Right atrium auricular region (tissue), 2 donors: ENCODE results near the gene CDCA8. TPM values are rescaled to one million over a fixed set of nuclear protein-coding genes. Genes with fewer than 3 reads are reported as not detected.

ENCODE experiments used
- DNase-seq: peaks from one replicate; pipeline ENCODE4 v3.0.0-alpha.2; 2019; ENCODE audit warnings: low spot score
- H3K27ac ChIP-seq, 2 donors: fragments of 200-600 bp; sonication (generic); 1 replicate in 1 of 2; 2 replicates in 1 of 2; pipeline ENCODE4 v1.5.1; 2016 to 2019
- H3K27me3 ChIP-seq, 2 donors: fragments of 200-600 bp; sonication (generic); one replicate each; pipeline versions ENCODE4 v1.5.1 to v1.6.0; 2017 to 2019
- H3K36me3 ChIP-seq: fragments of 200-600 bp; sonication (generic); one replicate; pipeline ENCODE4 v1.5.1; 2016
- H3K4me1 ChIP-seq, 2 donors: fragments of 200-600 bp; sonication (generic); one replicate each; pipeline versions ENCODE4 v1.5.1 to v1.6.0; 2017 to 2019
- H3K4me3 ChIP-seq, 2 donors: fragments of 200-600 bp; sonication (generic); 1 replicate in 1 of 2; 2 replicates in 1 of 2; pipeline ENCODE4 v1.5.1; 2017 to 2019; ENCODE audit warnings: mild to moderate bottlenecking in 1 of 2, moderate library complexity in 1 of 2
- H3K9me3 ChIP-seq, 2 donors: fragments of 200-600 bp; sonication (generic); one replicate each; pipeline ENCODE4 v1.5.1; 2019
- CTCF ChIP-seq, 2 donors: fragments of 200-600 bp; sonication (generic); IDR thresholded peaks; one replicate each; pipeline ENCODE4 v1.5.1; 2019; ENCODE audit warnings: antibody characterized with exemption in 2 of 2
- total RNA-seq, 2 donors: library from RNA; depleted of rRNA; stranded (reverse); fragments of >200 nt; gene quantifications; one replicate each; pipeline ENCODE4 v1.1.0, GENCODE V29; 2016

Gene CDCA8
- total RNA-seq, 2 donors from 2014 or later, result 0.48 to 0.55 TPM

- no peaks in the 10 kb centered on the region for H3K27me3 ChIP-seq
- no peaks in the 10 kb centered on the region for H3K4me1 ChIP-seq
- H3K9me3 ChIP-seq, result no peaks in the 10 kb centered on the region
- H3K36me3 ChIP-seq, result no peaks in the 10 kb centered on the region
- no peak overlapping the region for H3K27ac ChIP-seq
- no peak for TF ChIP-seq CTCF (IDR thresholded peaks at IDR 0.05)
- no peak for DNase-seq
- H3K4me3 ChIP-seq, result no peak overlapping the region
Measured at GRCh38 chr1:37660664-37661063, 31.7 kb upstream of the CDCA8 start.

- Histone ChIP-seq H3K9me3 (no peaks in the 10 kb centered on the region), H3K4me1 (no peaks in the 10 kb centered on the region), H3K27ac (no peak overlapping the region), H3K36me3 (no peaks in the 10 kb centered on the region), H3K4me3 (no peak overlapping the region), H3K27me3 (no peaks in the 10 kb centered on the region)
- TF ChIP-seq CTCF (IDR thresholded peaks at IDR 0.05), result no peak
- no peak for DNase-seq
Measured at GRCh38 chr1:37661401-37661800, 30.9 kb upstream of the CDCA8 start.

GRCh38 chr1:37662031-37662755 is 30.1 kb upstream of the CDCA8 start:
- no peak for DNase-seq
- Histone ChIP-seq H3K36me3 (no peaks in the 10 kb centered on the region), H3K9me3 (no peaks in the 10 kb centered on the region), H3K4me1 (no peaks in the 10 kb centered on the region), H3K27me3 (no peaks in the 10 kb centered on the region), H3K27ac (no peak overlapping the region), H3K4me3 (no peak overlapping the region)
- TF ChIP-seq CTCF (IDR thresholded peaks at IDR 0.05), result no peak

GRCh38 chr1:37663426-37664000 is 28.8 kb upstream of the CDCA8 start:
- no peaks in the 10 kb centered on the region for H3K36me3 ChIP-seq
- H3K27me3 ChIP-seq, result no peaks in the 10 kb centered on the region
- no peak overlapping the region for H3K4me3 ChIP-seq
- no peak for DNase-seq
- no peaks in the 10 kb centered on the region for H3K9me3 ChIP-seq
- H3K27ac ChIP-seq, result no peak overlapping the region
- H3K4me1 ChIP-seq, result no peaks in the 10 kb centered on the region
- no peak for TF ChIP-seq CTCF (IDR thresholded peaks at IDR 0.05)

- H3K4me1 ChIP-seq, result no peaks in the 10 kb centered on the region
- no peak overlapping the region for H3K4me3 ChIP-seq
- no peak for DNase-seq
- H3K27ac ChIP-seq, result no peak overlapping the region
- no peaks in the 10 kb centered on the region for H3K27me3 ChIP-seq
- TF ChIP-seq CTCF (IDR thresholded peaks at IDR 0.05), result no peak
- no peaks in the 10 kb centered on the region for H3K36me3 ChIP-seq
- no peaks in the 10 kb centered on the region for H3K9me3 ChIP-seq
Measured at GRCh38 chr1:37666241-37666867, 26.0 kb upstream of the CDCA8 start.
